GM12878 (cell line): ENCODE measurements around the gene MTIF3. TPM values are rescaled to one million over a fixed set of nuclear protein-coding genes. Genes with fewer than 3 reads are reported as not detected.
"Not testable (repeated sequence)": the region's sequence is repeated elsewhere in the genome, so short reads cannot be mapped to it uniquely, and the experiment has no call there.

Source experiments
- ATAC-seq: fragments of 200-7000 bp; cut with Tn5 transposase; 3 replicates; pipeline ENCODE4 v1.9.1; 2020; ENCODE audit warnings: mild to moderate bottlenecking, moderate library complexity
- BruUV-seq: library from RNA; stranded (reverse); fragments of 400-500 nt; replicated peaks from 2 replicates; lab custom pipeline; 2021; lab: Mats Ljungman, UMichigan
- CTCF ChIA-PET: fragments of 300-600 bp; sonication (Branson Sonifier 250); formaldehyde crosslinking; extraction: SDS; loops from one replicate; lab custom pipeline; 2021; ENCODE audit warnings: inconsistent platforms; lab: Yijun Ruan, JAX
- POLR2A ChIA-PET: fragments of 350-600 bp; formaldehyde crosslinking; extraction: SDS; loops from one replicate; lab custom pipeline; 2021; ENCODE audit warnings: inconsistent platforms; lab: Charles Lee
- RAD21 ChIA-PET: fragments of 300-600 bp; sonication (Branson Sonifier 250); formaldehyde crosslinking; loops from one replicate; lab custom pipeline; 2023; ENCODE audit warnings: antibody characterized with exemption; ENCODE audit not compliant: unreplicated experiment; lab: Charles Lee
- SMC1A ChIA-PET: fragments of 300-600 bp; sonication (Branson Sonifier 250); formaldehyde crosslinking; loops from one replicate; lab custom pipeline; 2023; ENCODE audit not compliant: unreplicated experiment, uncharacterized antibody; lab: Charles Lee
- DNase-seq: peaks from one replicate; pipeline ENCODE4 v3.0.0-alpha.2; 2011; ENCODE audit warnings: low read depth, low spot score
- FAIRE-seq: peaks from 3 replicates; lab custom pipeline; 2011; peaks lifted over from hg19 to GRCh38; lab: Jason Lieb, UNC
- H2AFZ ChIP-seq: 2 replicates; pipeline ENCODE4 v1.6.0; 2011; ENCODE audit warnings: low read depth, low read length, control low read depth; ENCODE audit not compliant: control insufficient read depth
- H3K27ac ChIP-seq: 2 replicates; pipeline ENCODE4 v1.5.1; 2011; ENCODE audit warnings: control low read depth; ENCODE audit not compliant: control insufficient read depth, insufficient read depth
- H3K27me3 ChIP-seq, 2 experiments: replicated peaks in 1 of 2; 2 replicates each; pipeline versions ENCODE4 v1.6.0 to v1.6.1; 2011; ENCODE audit warnings: low read length in 1 of 2; ENCODE audit not compliant: control insufficient read depth in 2 of 2, insufficient read depth in 2 of 2
- H3K36me3 ChIP-seq, 2 experiments: 2 replicates each; pipeline ENCODE4 v1.5.1; 2011; ENCODE audit warnings: low read length in 1 of 2; ENCODE audit not compliant: control insufficient read depth in 2 of 2, insufficient read depth in 2 of 2
- H3K4me1 ChIP-seq: 2 replicates; pipeline ENCODE4 v1.6.1; 2011; ENCODE audit warnings: mild to moderate bottlenecking, low read length, moderate library complexity, mixed read lengths; ENCODE audit not compliant: control insufficient read depth, insufficient read depth
- H3K4me2 ChIP-seq: 2 replicates; pipeline ENCODE4 v1.6.0; 2011; ENCODE audit warnings: control low read depth; ENCODE audit not compliant: control insufficient read depth, insufficient read depth
- H3K4me3 ChIP-seq: fragments of 200-600 bp; sonication (generic); 2 replicates; pipeline ENCODE4 v1.5.1; 2016
- H3K79me2 ChIP-seq: 2 replicates; pipeline ENCODE4 v1.6.0; 2011; ENCODE audit warnings: low read length; ENCODE audit not compliant: control insufficient read depth, insufficient read depth
- H3K9ac ChIP-seq: 2 replicates; pipeline ENCODE4 v1.8.0; 2011; ENCODE audit warnings: low read length, control low read depth, mixed read lengths; ENCODE audit not compliant: control insufficient read depth, insufficient read depth
- H3K9me3 ChIP-seq: replicated peaks from 3 replicates; pipeline ENCODE4 v1.5.1; 2011; ENCODE audit warnings: mild to moderate bottlenecking, low read length; ENCODE audit not compliant: control insufficient read depth, insufficient read depth
- H4K20me1 ChIP-seq: 2 replicates; pipeline ENCODE4 v1.6.0; 2011; ENCODE audit not compliant: control insufficient read depth, insufficient read depth
- ATF7 ChIP-seq: fragments of 450-650 bp; IDR thresholded peaks from 2 replicates; pipeline ENCODE4 v1.6.1; 2016; ENCODE audit warnings: low read depth, mild to moderate bottlenecking
- CREM ChIP-seq: IDR thresholded peaks from 2 replicates; pipeline ENCODE4 v1.6.1; 2014; ENCODE audit warnings: antibody characterized with exemption, low read depth
- E2F4 ChIP-seq: IDR thresholded peaks from 2 replicates; pipeline ENCODE4 v1.6.1; 2012; ENCODE audit warnings: low read depth, low read length, improper control_type of control experiment
- HSF1 ChIP-seq: fragments of 150-350 bp; IDR thresholded peaks from 2 replicates; pipeline ENCODE4 v1.6.1; 2014; ENCODE audit warnings: mild to moderate bottlenecking, low read depth, low read length
- JUNB ChIP-seq: IDR thresholded peaks from 2 replicates; pipeline ENCODE4 v1.6.1; 2016; ENCODE audit warnings: antibody characterized with exemption, mild to moderate bottlenecking
- JUND ChIP-seq: IDR thresholded peaks from 2 replicates; pipeline ENCODE4 v1.6.1; 2012; ENCODE audit warnings: low read depth, mild to moderate bottlenecking, low read length, improper control_type of control experiment, moderate library complexity
- MAX ChIP-seq: IDR thresholded peaks from 2 replicates; pipeline ENCODE4 v1.6.1; 2012; ENCODE audit warnings: low read depth, low read length, improper control_type of control experiment
- NFIC ChIP-seq: IDR thresholded peaks from 2 replicates; pipeline ENCODE4 v1.6.1; 2012; ENCODE audit warnings: low read depth, mild to moderate bottlenecking, inconsistent platforms, low read length, moderate library complexity
- NFYA ChIP-seq: IDR thresholded peaks from 2 replicates; pipeline ENCODE4 v1.6.1; 2011; ENCODE audit warnings: low read depth, mild to moderate bottlenecking, low read length, improper control_type of control experiment, borderline replicate concordance
- NFYB ChIP-seq: IDR thresholded peaks from 2 replicates; pipeline ENCODE4 v1.6.1; 2011; ENCODE audit warnings: low read depth, mild to moderate bottlenecking, low read length, improper control_type of control experiment, moderate library complexity; ENCODE audit not compliant: insufficient read depth
- PAX5 ChIP-seq: IDR thresholded peaks from 2 replicates; pipeline ENCODE4 v1.6.1; 2011; ENCODE audit warnings: low read depth, low read length, borderline replicate concordance
- WRNIP1 ChIP-seq: IDR thresholded peaks from 2 replicates; pipeline ENCODE4 v1.6.1; 2011; ENCODE audit warnings: low read depth, low read length, improper control_type of control experiment, borderline replicate concordance
- WGBS: methylation state at CpG from one replicate; pipeline ENCODE4 v1.1.6; 2016; ENCODE audit warnings: low lambda C conversion rate; ENCODE audit not compliant: insufficient replicate concordance, insufficient coverage; ENCODE audit errors: missing lambda C conversion rate; 5-methylcytosine and 5-hydroxymethylcytosine counted together
- in situ Hi-C: fragments of 300-500 bp; cut with MboI; formaldehyde crosslinking; loops from 9 replicates; pipeline ENCODE4 v1.14.3; 2018; ENCODE audit warnings: mixed read lengths
- intact Hi-C: fragments of 100-400 bp; cut with micrococcal nuclease; formaldehyde crosslinking; loops from one replicate; pipeline ENCODE4 v1.14.2; 2022; ENCODE audit not compliant: unreplicated experiment
- polyA plus RNA-seq, 11 experiments: library from polyadenylated mRNA; depleted of rRNA in 4 of 11; unstranded in 6 of 11; stranded (reverse) in 5 of 11; fragments of >200 nt; fragmentation: Nextera tagmentation in 4 of 11; fragmentation: Illumina TruSeq in 1 of 11; extraction: Ambion mirVana in 4 of 11; extraction: Trizol in 1 of 11; gene quantifications; 1 replicate in 1 of 11; 2 replicates in 10 of 11; pipeline versions ENCODE4 v1.2.1 to v1.2.3, GENCODE V29; 2011 to 2016; ENCODE audit warnings: inconsistent platforms in 2 of 11, missing spikeins in 2 of 11, low read depth in 1 of 11
- total RNA-seq, 4 experiments: library from RNA; depleted of rRNA in 3 of 4; stranded (reverse); fragments of >200 nt in 3 of 4; fragmentation: Illumina TruSeq in 1 of 4; extraction: Trizol in 1 of 4; gene quantifications; 2 replicates each; pipeline versions ENCODE4 v1.2.1 to v1.2.3, GENCODE V29; 2013 to 2021

MTIF3 gene
- total and polyA plus RNA-seq, 10 of the 15 experiments (the other 5 are each of a cell fraction or from before 2014, with no cell fraction given), result 22.4 to 73.9 (median 49.7) TPM

- no peak for TF ChIP-seq HSF1
- no peak for TF ChIP-seq JUND
Measured at GRCh38 chr13:27401210-27401609, 49.2 kb downstream of the MTIF3 start (continued).

- SMC1A ChIA-PET, H2AFZ ChIP-seq, H3K4me3 ChIP-seq, H3K9ac ChIP-seq, BruUV-seq, H4K20me1 ChIP-seq, FAIRE-seq, in situ Hi-C loops, H3K9me3 ChIP-seq, H3K4me2 ChIP-seq, intact Hi-C loops, H3K36me3 ChIP-seq, CTCF ChIA-PET, POLR2A ChIA-PET, H3K27me3 ChIP-seq, DNase-seq, H3K27ac ChIP-seq, H3K79me2 ChIP-seq, RAD21 ChIA-PET, ATAC-seq, H3K4me1 ChIP-seq: not testable (repeated sequence)
- peak; percentile 71 for TF ChIP-seq NFYB
- WGBS, result 70% methylated on average over 6 of the region's 6 CpGs
Measured at GRCh38 chr13:27400405-27400804, 50.0 kb downstream of the MTIF3 start.

GRCh38 chr13:27398360-27398759 is 52.0 kb downstream of the MTIF3 start:
- H4K20me1 ChIP-seq, result no peaks in the 10 kb centered on the region
- no peak overlapping the region for H3K27ac ChIP-seq
- H3K4me3 ChIP-seq, result no peak overlapping the region
- in situ Hi-C loops (no loop called here), intact Hi-C loops (no loop called here)
- POLR2A ChIA-PET, result no interaction called here
- FAIRE-seq (no peak), DNase-seq (no peak), ATAC-seq (no peak)
- no peaks in the 10 kb centered on the region for H3K79me2 ChIP-seq
- H3K9ac ChIP-seq, result no peak overlapping the region
- H3K9me3 ChIP-seq, result no peaks in the 10 kb centered on the region; the same call in 2 of the 3 replicates
- H3K4me2 ChIP-seq, result no peak overlapping the region
- BruUV-seq, result no TSS peak
- no peaks in the 10 kb centered on the region for H3K4me1 ChIP-seq
- no peak overlapping the region for H2AFZ ChIP-seq
- H3K27me3 ChIP-seq, result no peaks in the 10 kb centered on the region
- RAD21 ChIA-PET, result no interaction called here
- H3K36me3 ChIP-seq, result no peaks in the 10 kb centered on the region
- SMC1A ChIA-PET, result no interaction called here
- WGBS, result 30% methylated on average over 4 of the region's 4 CpGs
- CTCF ChIA-PET, result interaction anchor here (1.0 to 1.5 kb wide), 2 partner anchors 26 to 58 kb away, joined by 3 to 4 read pairs; no protein-coding TSS in a partner anchor
- TF ChIP-seq HSF1, result no peak
- TF ChIP-seq NFIC, result no peak
- no peak for TF ChIP-seq MAX
- TF ChIP-seq ATF7, result no peak
- no peak for TF ChIP-seq CREM
- TF ChIP-seq NFYB, result no peak
- no peak for TF ChIP-seq JUNB
- TF ChIP-seq PAX5, result no peak
- no peak for TF ChIP-seq E2F4
- no peak for TF ChIP-seq WRNIP1
- TF ChIP-seq NFYA, result no peak
